Omental fat pad (tissue), 4 donors: ENCODE measurements around the gene SEMA3G. TPM values are rescaled to one million over a fixed set of nuclear protein-coding genes. Genes with fewer than 3 reads are reported as not detected.

Experiments used
- ATAC-seq: fragments of 150-250 bp; one replicate; pipeline ENCODE4 v1.9.1; 2016; ENCODE audit warnings: mild to moderate bottlenecking, moderate library complexity; ENCODE audit not compliant: low FRiP score
- DNase-seq: peaks from one replicate; pipeline ENCODE4 v3.0.0-alpha.2; 2019; ENCODE audit warnings: low spot score
- CTCF ChIP-seq, 3 donors: fragments of 450-650 bp; IDR thresholded peaks; one replicate each; pipeline ENCODE4 v1.5.1; 2016 to 2017; ENCODE audit warnings: antibody characterized with exemption in 3 of 3, mild to moderate bottlenecking in 3 of 3, moderate library complexity in 2 of 3
- total RNA-seq, 4 donors: library from RNA; depleted of rRNA; stranded (reverse); fragments of >200 nt; gene quantifications; one replicate each; pipeline ENCODE4 v1.1.0, GENCODE V29; 2016

The SEMA3G gene
- total RNA-seq, 4 donors from 2014 or later: 21.3 to 200 (median 131) TPM

GRCh38 chr3:52483081-52483480, 38.2 kb upstream of the SEMA3G start:
- ATAC-seq (no peak), DNase-seq (no peak)
- no peak for TF ChIP-seq CTCF (IDR thresholded peaks at IDR 0.05)

DNA sequence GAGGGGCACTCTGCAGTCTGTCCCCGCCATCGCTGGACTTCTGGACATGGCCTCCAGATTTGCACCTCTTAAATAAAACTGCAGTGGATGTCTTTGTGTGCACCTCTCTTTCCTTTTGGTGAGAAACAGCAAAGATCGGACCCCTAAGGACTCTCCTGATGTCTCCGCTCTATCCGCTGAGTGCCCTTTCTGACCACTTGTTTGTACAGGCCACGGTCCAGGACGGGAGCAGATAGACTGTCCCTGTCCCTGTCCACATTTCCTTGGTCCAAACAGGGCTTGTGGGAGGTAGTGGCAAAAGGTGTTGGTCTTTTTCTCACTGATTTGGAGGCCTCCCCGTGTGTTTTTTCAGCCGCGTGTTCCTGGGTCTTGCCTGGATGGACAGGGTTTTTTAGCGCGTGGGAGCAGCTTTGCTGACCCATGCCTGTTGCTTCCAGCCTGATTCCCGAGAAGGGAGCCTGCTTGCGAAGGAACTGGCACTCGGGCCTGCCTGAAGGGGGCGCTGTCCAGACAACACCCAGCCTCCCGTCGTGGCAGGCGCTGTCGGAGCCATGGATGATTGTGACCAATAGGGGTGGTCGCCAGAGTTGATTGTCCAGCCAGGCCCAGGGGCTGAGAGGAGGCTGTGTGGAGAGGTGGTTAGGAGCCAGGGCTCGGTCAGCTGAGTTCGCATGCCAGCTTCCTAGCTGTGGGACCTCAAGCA, 37.1 kb upstream of the SEMA3G start:
- DNase-seq (no peak), ATAC-seq (no peak)
- TF ChIP-seq CTCF (IDR thresholded peaks at IDR 0.05): no peak

- no peak for ATAC-seq
- no peak for TF ChIP-seq CTCF (IDR thresholded peaks at IDR 0.05)
- no peak for DNase-seq
These were observed 36.1 kb upstream of the SEMA3G start for GRCh38 chr3:52480768-52481715.

- DNase-seq (no peak), ATAC-seq (no peak)
- TF ChIP-seq CTCF (IDR thresholded peaks at IDR 0.05): no peak
These were observed 35.1 kb upstream of the SEMA3G start for GRCh38 chr3:52479877-52480575.

- no peak for TF ChIP-seq CTCF (IDR thresholded peaks at IDR 0.05)
- DNase-seq (no peak), ATAC-seq (no peak)
These were observed 34.4 kb upstream of the SEMA3G start for GRCh38 chr3:52479037-52479876.

DNA sequence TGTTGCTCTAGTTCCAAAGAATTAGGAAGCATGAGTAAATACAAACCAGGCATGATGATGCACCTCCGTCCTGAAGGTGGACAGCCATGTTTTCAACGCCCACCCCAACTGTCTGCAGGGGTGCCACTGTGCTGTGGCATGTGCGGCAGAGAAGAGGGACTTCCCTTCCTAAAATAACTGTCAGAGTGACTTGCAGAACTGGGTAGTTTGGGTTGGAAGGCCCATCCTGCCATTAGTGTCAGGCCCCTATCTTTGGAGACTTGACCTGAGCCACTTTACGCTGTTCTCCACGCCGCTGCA, 32.8 kb upstream of the SEMA3G start:
- TF ChIP-seq CTCF (IDR thresholded peaks at IDR 0.05): no peak
- DNase-seq: no peak
- ATAC-seq: no peak
